HepG2 (cell line): ENCODE measurements around the gene MRPL14. TPM values are rescaled to one million over a fixed set of nuclear protein-coding genes. Genes with fewer than 3 reads are reported as not detected.

Experiments
- FOXA1 ChIP-seq, 2 experiments: fragments of 450-650 bp in 1 of 2; sonication (generic) in 1 of 2; formaldehyde crosslinking in 1 of 2; IDR thresholded peaks; 2 replicates each; pipeline versions ENCODE4 v1.4.0 to v1.6.1; 2016 to 2020; ENCODE audit warnings: missing genetic modification reagents in 1 of 2
- HMG20B ChIP-seq: conservative IDR thresholded peaks from 2 replicates; pipeline ENCODE4 v1.6.1; 2016; ENCODE audit warnings: missing genetic modification reagents, missing compliant biosample characterization
- KLF6 ChIP-seq: IDR thresholded peaks from 2 replicates; pipeline ENCODE4 v1.8.0; 2016; ENCODE audit warnings: missing biosample characterization, missing genetic modification reagents
- MTF2 ChIP-seq: sonication (generic); formaldehyde crosslinking; IDR thresholded peaks from 2 replicates; pipeline ENCODE4 v1.5.0; 2020; ENCODE audit warnings: missing genetic modification reagents, borderline replicate concordance
- MXD1 ChIP-seq: sonication (generic); formaldehyde crosslinking; IDR thresholded peaks from 2 replicates; pipeline ENCODE4 v1.4.0; 2020; ENCODE audit warnings: mild to moderate bottlenecking, missing genetic modification reagents
- NBN ChIP-seq: fragments of 450-650 bp; conservative IDR thresholded peaks from 2 replicates; pipeline ENCODE4 v1.6.1; 2017
- NCOA5 ChIP-seq: sonication (generic); formaldehyde crosslinking; IDR thresholded peaks from 2 replicates; pipeline ENCODE4 v1.4.0; 2020; ENCODE audit warnings: missing genetic modification reagents
- PLSCR1 ChIP-seq: sonication (generic); formaldehyde crosslinking; IDR thresholded peaks from 2 replicates; pipeline ENCODE4 v1.5.0; 2020; ENCODE audit warnings: missing genetic modification reagents, mild to moderate bottlenecking, borderline replicate concordance
- RNF219 ChIP-seq: sonication (generic); formaldehyde crosslinking; IDR thresholded peaks from 2 replicates; pipeline ENCODE4 v1.5.0; 2020; ENCODE audit warnings: mild to moderate bottlenecking, missing genetic modification reagents
- YEATS2 ChIP-seq: sonication (generic); formaldehyde crosslinking; IDR thresholded peaks from 2 replicates; pipeline ENCODE4 v1.4.0; 2020; ENCODE audit warnings: missing genetic modification reagents, borderline replicate concordance
- YY1 ChIP-seq: IDR thresholded peaks from 2 replicates; pipeline ENCODE4 v1.6.1; 2011; ENCODE audit warnings: low read length, low read depth, moderate library complexity, mild to moderate bottlenecking; ENCODE audit not compliant: insufficient read depth, insufficient replicate concordance
- ZBTB14 ChIP-seq: sonication (generic); formaldehyde crosslinking; IDR thresholded peaks from 2 replicates; pipeline ENCODE4 v1.4.0; 2020; ENCODE audit warnings: missing genetic modification reagents
- ZNF343 ChIP-seq: sonication (generic); formaldehyde crosslinking; IDR thresholded peaks from 2 replicates; pipeline ENCODE4 v1.4.0; 2020; ENCODE audit warnings: mild to moderate bottlenecking, missing genetic modification reagents
- ZNF407 ChIP-seq: sonication (generic); formaldehyde crosslinking; IDR thresholded peaks from one replicate; pipeline ENCODE4 v1.5.1; 2020; ENCODE audit warnings: mild to moderate bottlenecking, missing genetic modification reagents; ENCODE audit errors: not compliant biosample characterization
- ZNF75D ChIP-seq: sonication (generic); formaldehyde crosslinking; IDR thresholded peaks from 2 replicates; pipeline ENCODE4 v1.8.1; 2023; ENCODE audit warnings: missing genetic modification reagents, mild to moderate bottlenecking, borderline replicate concordance
- ZNF775 ChIP-seq: sonication (generic); formaldehyde crosslinking; IDR thresholded peaks from 2 replicates; pipeline ENCODE4 v1.4.0; 2020; ENCODE audit warnings: missing genetic modification reagents, mild to moderate bottlenecking, moderate library complexity, borderline replicate concordance
- ZNF839 ChIP-seq: sonication (generic); formaldehyde crosslinking; IDR thresholded peaks from 2 replicates; pipeline ENCODE4 v1.4.0; 2020; ENCODE audit warnings: missing genetic modification reagents, mild to moderate bottlenecking, borderline replicate concordance
- polyA plus RNA-seq, 8 experiments: library from polyadenylated mRNA; depleted of rRNA in 3 of 8; stranded (reverse) in 7 of 8; unstranded in 1 of 8; fragments of >200 nt; fragmentation: Illumina TruSeq in 4 of 8; extraction: Trizol in 4 of 8; gene quantifications; 2 replicates each; pipeline versions ENCODE4 v1.2.1 to v1.2.3, GENCODE V29; 2011 to 2016; ENCODE audit warnings: low read depth in 4 of 8, missing spikeins in 1 of 8, mixed read lengths in 1 of 8; ENCODE audit not compliant: insufficient read depth in 1 of 8
- total RNA-seq, 5 experiments: library from RNA; depleted of rRNA; stranded (reverse); fragments of >200 nt; fragmentation: Illumina TruSeq; extraction: Trizol; gene quantifications; 2 replicates each; pipeline ENCODE4 v1.2.3, GENCODE V29; 2016; ENCODE audit warnings: low read depth in 1 of 5

The MRPL14 gene
- total and polyA plus RNA-seq, 2 of the 13 experiments (the other 11 are each of a cell fraction or from before 2014, with no cell fraction given) = 157 to 178 TPM

- TF ChIP-seq ZBTB14 (CRISPR knock-in tag) (no peak), NCOA5 (CRISPR knock-in tag) (no peak), KLF6 (no peak), NBN (no peak), YY1 (no peak), RNF219 (CRISPR knock-in tag) (no peak), ZNF407 (CRISPR knock-in tag) (no peak), HMG20B (CRISPR knock-in tag) (no peak), YEATS2 (CRISPR knock-in tag) (no peak), ZNF343 (CRISPR knock-in tag) (no peak), MXD1 (CRISPR knock-in tag) (0 out of 2 replicates have a peak, but pooled peaks have one; percentile 29), ZNF775 (CRISPR knock-in tag) (no peak), ZNF75D (CRISPR knock-in tag) (no peak), PLSCR1 (no peak), FOXA1 (IDR thresholded peaks at IDR 0.05) (no peak), FOXA1 (CRISPR knock-in tag; IDR thresholded peaks at IDR 0.05) (no peak), ZNF839 (CRISPR knock-in tag) (no peak), MTF2 (CRISPR knock-in tag) (no peak)
These were observed 44.4 kb downstream of the MRPL14 start (continued) for GRCh38 chr6:44082872-44083321.
